HCT116 (cell line): ENCODE data around the gene KRT79. TPM values are rescaled to one million over a fixed set of nuclear protein-coding genes. Genes with fewer than 3 reads are reported as not detected.

Experiments
- ATAC-seq: fragments of 200-7000 bp; cut with Tn5 transposase; 2 replicates; pipeline ENCODE4 v1.9.1; 2020; ENCODE audit warnings: mild to moderate bottlenecking, moderate library complexity
- BruUV-seq: library from RNA; stranded (reverse); fragments of 400-500 nt; replicated peaks from 2 replicates; lab custom pipeline; 2021; lab: Mats Ljungman, UMichigan
- CTCF ChIA-PET: fragments of 300-600 bp; sonication (Branson Sonifier 250); formaldehyde crosslinking; loops from one replicate; lab custom pipeline; 2021; ENCODE audit warnings: antibody characterized with exemption; lab: Charles Lee
- POLR2A ChIA-PET: fragments of 300-600, 350-600 bp; sonication (Branson Sonifier 250); formaldehyde crosslinking; loops from one replicate; lab custom pipeline; 2021; ENCODE audit warnings: antibody characterized with exemption; lab: Charles Lee
- RAD21 ChIA-PET, 2 experiments: fragments of 300-600 bp; sonication (Branson Sonifier 250); formaldehyde crosslinking; loops; one replicate each; lab custom pipeline; 2023; ENCODE audit warnings: low total read pairs in 2 of 2; ENCODE audit not compliant: uncharacterized antibody in 2 of 2, unreplicated experiment in 2 of 2, low non-redundant PET in 1 of 2; lab: Charles Lee
- DNase-seq: peaks from one replicate; pipeline ENCODE4 v3.0.0-alpha.2; 2010; ENCODE audit warnings: low read depth, low spot score
- H2AFZ ChIP-seq: fragments of 200-600 bp; shearing (Covaris generic), sonication (generic); 2 replicates; pipeline ENCODE4 v1.6.1; 2017; ENCODE audit warnings: low read depth, mixed run types, mixed read lengths, antibody characterized with exemption, low read length; ENCODE audit not compliant: poor library complexity, severe bottlenecking
- H3K27ac ChIP-seq: 2 replicates; pipeline ENCODE4 v1.5.1; 2012; ENCODE audit warnings: low read depth, low read length
- H3K27me3 ChIP-seq: fragments of 200-600 bp; sonication (generic); 2 replicates; pipeline ENCODE4 v1.6.1; 2016; ENCODE audit warnings: mixed run types, low read length, mixed read lengths; ENCODE audit not compliant: insufficient read depth
- H3K36me3 ChIP-seq, 2 experiments: fragments of 200-500 bp in 1 of 2; fragments of 200-600 bp in 1 of 2; sonication (Bioruptor generic) in 1 of 2; sonication (generic) in 1 of 2; 2 replicates each; pipeline versions ENCODE4 v1.5.1 to v1.6.1; 2014 to 2016; ENCODE audit warnings: low read length in 2 of 2, inconsistent platforms in 1 of 2, mixed read lengths in 1 of 2, mixed run types in 1 of 2; ENCODE audit not compliant: insufficient read depth in 2 of 2, control insufficient read depth in 1 of 2
- H3K4me1 ChIP-seq, 2 experiments: fragments of 200-600 bp in 1 of 2; sonication (generic) in 1 of 2; 2 replicates each; pipeline versions ENCODE4 v1.5.1 to v1.6.1; 2012 to 2017; ENCODE audit warnings: low read length in 2 of 2, inconsistent platforms in 1 of 2, mild to moderate bottlenecking in 1 of 2, mixed read lengths in 1 of 2, mixed run types in 1 of 2, moderate library complexity in 1 of 2; ENCODE audit not compliant: insufficient read depth in 2 of 2, control insufficient read depth in 1 of 2
- H3K4me2 ChIP-seq: fragments of 200-600 bp; sonication (generic); 2 replicates; pipeline ENCODE4 v1.6.1; 2017; ENCODE audit warnings: mixed run types, low read length, mixed read lengths
- H3K4me3 ChIP-seq, 2 experiments: fragments of 200-600 bp in 1 of 2; sonication (generic) in 1 of 2; replicated peaks in 1 of 2; 2 replicates each; pipeline ENCODE4 v1.5.1; 2011 to 2016; ENCODE audit warnings: low read length in 2 of 2, control low read depth in 1 of 2, low read depth in 1 of 2, mild to moderate bottlenecking in 1 of 2, mixed read lengths in 1 of 2, mixed run types in 1 of 2
- H3K79me2 ChIP-seq: fragments of 200-600 bp; sonication (generic); 2 replicates; pipeline ENCODE4 v1.6.1; 2017; ENCODE audit warnings: mild to moderate bottlenecking, mixed run types, low read length, moderate library complexity, mixed read lengths; ENCODE audit not compliant: insufficient read depth
- H3K9ac ChIP-seq: fragments of 200-600 bp; sonication (generic); 2 replicates; pipeline ENCODE4 v1.6.1; 2016; ENCODE audit warnings: low read length, mixed read lengths
- H3K9me2 ChIP-seq: fragments of 200-600 bp; sonication (generic), shearing (Covaris generic); 2 replicates; pipeline ENCODE4 v1.6.1; 2017; ENCODE audit warnings: mixed run types, mild to moderate bottlenecking, moderate library complexity; ENCODE audit not compliant: insufficient read depth
- H3K9me3 ChIP-seq, 2 experiments: fragments of 200-500 bp in 1 of 2; fragments of 200-600 bp in 1 of 2; sonication (Bioruptor generic) in 1 of 2; sonication (generic) in 1 of 2; 2 replicates each; pipeline ENCODE4 v1.6.1; 2014 to 2017; ENCODE audit warnings: low read length in 2 of 2, mixed read lengths in 2 of 2, inconsistent platforms in 1 of 2, low read depth in 1 of 2, mild to moderate bottlenecking in 1 of 2, mixed run types in 1 of 2, moderate library complexity in 1 of 2; ENCODE audit not compliant: control insufficient read depth in 1 of 2, insufficient read depth in 1 of 2
- H4K20me1 ChIP-seq: fragments of 200-600 bp; sonication (generic), shearing (Covaris generic); 2 replicates; pipeline ENCODE4 v1.6.1; 2017; ENCODE audit warnings: mixed run types, mild to moderate bottlenecking, moderate library complexity; ENCODE audit not compliant: insufficient read depth
- CEBPB ChIP-seq: IDR thresholded peaks from 2 replicates; pipeline ENCODE4 v1.6.1; 2012; ENCODE audit warnings: low read depth
- EGR1 ChIP-seq: IDR thresholded peaks from 2 replicates; pipeline ENCODE4 v1.6.1; 2012; ENCODE audit warnings: low read depth
- ELF1 ChIP-seq: IDR thresholded peaks from 2 replicates; pipeline ENCODE4 v1.6.1; 2012; ENCODE audit warnings: low read depth, borderline replicate concordance
- EZH2 ChIP-seq: fragments of 200-600 bp; sonication (generic); IDR thresholded peaks from 2 replicates; pipeline ENCODE4 v1.6.1; 2017; ENCODE audit warnings: antibody characterized with exemption, mixed run types
- EZH2phosphoT487 ChIP-seq: fragments of 200-600 bp; IDR thresholded peaks from 2 replicates; pipeline ENCODE4 v1.6.1; 2018; ENCODE audit warnings: antibody characterized with exemption, borderline replicate concordance
- JUND ChIP-seq: IDR thresholded peaks from 2 replicates; pipeline ENCODE4 v1.6.1; 2012
- RAD21 ChIP-seq: IDR thresholded peaks from 2 replicates; pipeline ENCODE4 v1.6.1; 2012; ENCODE audit warnings: low read depth, mild to moderate bottlenecking
- SIN3A ChIP-seq: IDR thresholded peaks from 2 replicates; pipeline ENCODE4 v1.6.1; 2012; ENCODE audit warnings: low read depth
- SP1 ChIP-seq: IDR thresholded peaks from 2 replicates; pipeline ENCODE4 v1.6.1; 2012; ENCODE audit warnings: low read depth
- ZFX ChIP-seq: fragments of 450-650 bp; IDR thresholded peaks from 2 replicates; pipeline ENCODE4 v1.6.1; 2017
- intact Hi-C: fragments of 100-400 bp; cut with micrococcal nuclease; formaldehyde crosslinking; loops from 2 replicates; pipeline ENCODE4 v1.10.0; 2022
- total RNA-seq: library from RNA; stranded (reverse); gene quantifications from one replicate; pipeline ENCODE4 v1.2.1, GENCODE V29; 2021; ENCODE audit not compliant: unreplicated experiment
- TF ChIP-seq, protein P1 (sequence below): IDR thresholded peaks from 2 replicates; pipeline ENCODE4 v1.6.1; 2011; ENCODE audit warnings: mild to moderate bottlenecking, low read length, moderate library complexity; ENCODE audit not compliant: insufficient replicate concordance; ENCODE audit errors: extremely low read depth

The KRT79 gene
- total RNA-seq, 1 experiment from 2014 or later: not detected

GRCh38 chr12:52835271-52836041 is 1.3 kb upstream of the KRT79 start:
- DNase-seq: no peak
- Histone ChIP-seq H4K20me1 (no peaks in the 10 kb centered on the region), H3K9me2 (no peaks in the 10 kb centered on the region), H3K79me2 (no peaks in the 10 kb centered on the region), H3K9me3 (no peaks in the 10 kb centered on the region), H3K27me3 (0 out of 2 replicates have a peak, but pooled peaks cover 5% of the 10 kb centered on the region), H3K4me2 (no peak overlapping the region), H3K9ac (no peak overlapping the region), H3K4me3 (no peak overlapping the region), H3K27ac (no peak overlapping the region), H2AFZ (no peak overlapping the region), H3K4me1 (peaks cover 0 to 18% of the 10 kb centered on the region in 2 experiments; a peak in 2 of 4 replicates), H3K36me3 (no peaks in the 10 kb centered on the region)
- CTCF ChIA-PET: no interaction called here
- RAD21 ChIA-PET: no interaction called here
- POLR2A ChIA-PET: no interaction called here
- TF ChIP-seq RAD21 (no peak), EGR1 (no peak), EZH2phosphoT487 (no peak), ZFX (no peak), EZH2 (no peak), CEBPB (no peak), SP1 (no peak), ELF1 (no peak), SIN3A (no peak), JUND (no peak)
- TF ChIP-seq, protein P1, sequence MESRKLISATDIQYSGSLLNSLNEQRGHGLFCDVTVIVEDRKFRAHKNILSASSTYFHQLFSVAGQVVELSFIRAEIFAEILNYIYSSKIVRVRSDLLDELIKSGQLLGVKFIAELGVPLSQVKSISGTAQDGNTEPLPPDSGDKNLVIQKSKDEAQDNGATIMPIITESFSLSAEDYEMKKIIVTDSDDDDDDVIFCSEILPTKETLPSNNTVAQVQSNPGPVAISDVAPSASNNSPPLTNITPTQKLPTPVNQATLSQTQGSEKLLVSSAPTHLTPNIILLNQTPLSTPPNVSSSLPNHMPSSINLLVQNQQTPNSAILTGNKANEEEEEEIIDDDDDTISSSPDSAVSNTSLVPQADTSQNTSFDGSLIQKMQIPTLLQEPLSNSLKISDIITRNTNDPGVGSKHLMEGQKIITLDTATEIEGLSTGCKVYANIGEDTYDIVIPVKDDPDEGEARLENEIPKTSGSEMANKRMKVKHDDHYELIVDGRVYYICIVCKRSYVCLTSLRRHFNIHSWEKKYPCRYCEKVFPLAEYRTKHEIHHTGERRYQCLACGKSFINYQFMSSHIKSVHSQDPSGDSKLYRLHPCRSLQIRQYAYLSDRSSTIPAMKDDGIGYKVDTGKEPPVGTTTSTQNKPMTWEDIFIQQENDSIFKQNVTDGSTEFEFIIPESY: no peak
- ATAC-seq: no peak
- intact Hi-C loops: no loop called here
- no TSS peak for BruUV-seq
